ENCODE data around the gene KIF20A. TPM values are rescaled to one million over a fixed set of nuclear protein-coding genes. Genes with fewer than 3 reads are reported as not detected.

Gene KIF20A
- total RNA-seq, 1 experiment from 2014 or later: 84.9 TPM

DNA sequence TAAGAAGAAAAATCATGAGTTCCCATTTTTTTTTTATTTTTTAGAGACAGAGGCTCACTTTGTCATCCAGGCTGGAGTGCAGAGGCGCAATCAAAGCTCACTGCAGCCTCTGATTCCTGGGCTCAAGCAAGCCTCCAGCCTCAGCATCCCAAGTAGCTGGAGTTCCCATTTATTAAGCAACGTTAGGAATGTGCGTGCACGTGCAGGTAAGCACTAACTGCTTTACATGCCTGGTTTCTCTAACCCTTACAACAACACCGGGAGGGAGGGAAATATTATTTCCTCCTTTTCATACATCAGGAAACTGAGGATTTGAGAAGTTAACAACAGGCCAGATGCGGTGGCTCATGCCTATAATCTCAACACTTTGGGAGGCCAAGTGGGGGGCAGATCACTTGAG, 50.5 kb downstream of the KIF20A start:
- ChIA-PET POLR2A (no interaction called here), CTCF (no interaction called here)
- no peak for DNase-seq
- no peak overlapping the region for H3K27ac Mint-ChIP-seq (ENCODE audit: unreplicated experiment)
- no TSS peak for BruUV-seq (replicated peaks)
- H3K9me3 ChIP-seq: peaks cover 9% of the 10 kb centered on the region
- no peaks in the 10 kb centered on the region for H3K9me3 Mint-ChIP-seq (ENCODE audit: unreplicated experiment)
- no peak overlapping the region for H3K4me3 ChIP-seq (ENCODE audit: low read depth, low read length)
- peaks cover 6% of the 10 kb centered on the region for H3K4me1 Mint-ChIP-seq (ENCODE audit: low read depth, unreplicated experiment)
- no peaks in the 10 kb centered on the region for H3K4me1 ChIP-seq
- no peak overlapping the region for H3K4me3 Mint-ChIP-seq (ENCODE audit: unreplicated experiment)
- H3K27me3 ChIP-seq (replicated peaks; ENCODE audit: control insufficient read depth, insufficient read depth, low read length): no peaks in the 10 kb centered on the region
- H3K27me3 Mint-ChIP-seq (ENCODE audit: insufficient read depth, unreplicated experiment): no peaks in the 10 kb centered on the region
- H3K36me3 ChIP-seq (ENCODE audit: control insufficient read depth, insufficient read depth, low read length): no peaks in the 10 kb centered on the region
- intact Hi-C loops (cut with micrococcal nuclease; ENCODE audit: unreplicated experiment): no loop called here
- TF ChIP-seq CTCF (IDR thresholded peaks at IDR 0.05; ENCODE audit: insufficient read depth in 1 of 2, low read depth in 1 of 2, low read length in 1 of 2, severe bottlenecking in 1 of 2, unreplicated experiment in 1 of 2): no peak
- no peaks in the 10 kb centered on the region for H3K36me3 Mint-ChIP-seq (ENCODE audit: insufficient read depth, unreplicated experiment)

DNA sequence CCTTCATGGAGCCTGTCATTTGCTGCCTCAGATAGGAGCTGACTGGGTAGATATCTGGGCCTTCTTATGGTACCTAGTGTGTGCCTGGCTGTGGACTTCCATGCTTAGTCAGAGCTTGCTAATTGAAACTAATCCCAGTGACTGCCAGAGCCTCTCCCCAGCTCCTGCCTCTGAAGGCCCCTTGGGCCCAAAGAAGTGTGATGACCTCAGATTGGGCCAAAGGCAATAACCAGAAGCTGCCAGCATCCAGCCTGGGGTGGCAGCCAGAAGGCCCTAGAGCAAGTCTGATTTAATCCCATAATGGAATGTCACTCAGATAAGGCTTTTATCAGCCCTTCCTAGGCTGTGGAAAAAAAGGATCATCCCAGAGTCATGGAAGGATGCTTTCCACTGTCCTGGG, 51.3 kb downstream of the KIF20A start:
- CTCF ChIA-PET: interaction anchor here (0.7 kb wide), 1 partner anchor 281 kb away, joined by 4 read pairs; no protein-coding TSS in a partner anchor
- DNase-seq: no peak
- no peaks in the 10 kb centered on the region for H3K9me3 Mint-ChIP-seq (ENCODE audit: unreplicated experiment)
- Histone ChIP-seq H3K9me3 (peaks cover 9% of the 10 kb centered on the region), H3K4me3 (ENCODE audit: low read depth, low read length) (no peak overlapping the region), H3K27me3 (replicated peaks; ENCODE audit: control insufficient read depth, insufficient read depth, low read length) (no peaks in the 10 kb centered on the region), H3K36me3 (ENCODE audit: control insufficient read depth, insufficient read depth, low read length) (no peaks in the 10 kb centered on the region), H3K4me1 (no peaks in the 10 kb centered on the region)
- no TSS peak for BruUV-seq (replicated peaks)
- TF ChIP-seq CTCF (IDR thresholded peaks at IDR 0.05; ENCODE audit: insufficient read depth in 1 of 2, low read depth in 1 of 2, low read length in 1 of 2, severe bottlenecking in 1 of 2, unreplicated experiment in 1 of 2): no peak
- peaks cover 6% of the 10 kb centered on the region for H3K4me1 Mint-ChIP-seq (ENCODE audit: low read depth, unreplicated experiment)
- H3K4me3 Mint-ChIP-seq (ENCODE audit: unreplicated experiment): no peak overlapping the region
- intact Hi-C loops (cut with micrococcal nuclease; ENCODE audit: unreplicated experiment): no loop called here
- POLR2A ChIA-PET: interaction anchor here (1.1 kb wide), 1 partner anchor 17 kb away, joined by 3 read pairs; the partner anchor contains the start of gene CDC23
- no peaks in the 10 kb centered on the region for H3K27me3 Mint-ChIP-seq (ENCODE audit: insufficient read depth, unreplicated experiment)
- no peaks in the 10 kb centered on the region for H3K36me3 Mint-ChIP-seq (ENCODE audit: insufficient read depth, unreplicated experiment)
- no peak overlapping the region for H3K27ac Mint-ChIP-seq (ENCODE audit: unreplicated experiment)

DNA sequence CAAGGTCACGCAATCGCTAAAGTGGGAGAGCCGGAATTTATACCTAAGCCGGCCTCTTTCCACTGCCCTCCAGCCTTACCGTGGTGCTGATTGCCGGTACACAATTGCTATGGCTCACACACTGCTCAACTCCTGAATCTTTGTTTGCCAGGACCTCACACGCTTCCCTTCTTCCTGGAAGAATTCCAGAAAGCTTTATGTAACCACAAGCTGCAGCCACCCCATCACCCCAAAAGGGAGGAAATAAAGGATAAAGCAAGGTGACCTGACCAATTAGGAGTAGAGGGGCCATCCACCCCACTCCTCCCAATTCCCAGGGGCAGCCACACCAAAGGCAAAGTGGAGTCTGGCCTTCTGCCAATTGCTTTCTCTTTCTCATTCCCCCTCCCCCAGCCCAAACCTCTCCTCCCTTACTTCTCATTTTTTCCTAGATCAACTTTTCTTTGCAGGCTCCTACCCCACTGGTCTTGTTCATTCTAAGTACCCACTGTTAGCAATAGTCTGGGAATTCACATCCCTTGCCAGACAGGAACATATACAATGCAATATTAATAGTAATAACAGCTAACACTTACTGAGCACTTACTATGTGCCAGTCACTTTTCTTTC, 52.2 kb downstream of the KIF20A start:
- no peak for DNase-seq
- ChIA-PET CTCF (no interaction called here), POLR2A (interaction anchor here (1.1 kb wide), 1 partner anchor 18 kb away, joined by 3 read pairs; the partner anchor contains the start of gene CDC23)
- no peaks in the 10 kb centered on the region for H3K4me1 ChIP-seq
- H3K36me3 Mint-ChIP-seq (ENCODE audit: insufficient read depth, unreplicated experiment): no peaks in the 10 kb centered on the region
- no peak for TF ChIP-seq CTCF (IDR thresholded peaks at IDR 0.05; ENCODE audit: insufficient read depth in 1 of 2, low read depth in 1 of 2, low read length in 1 of 2, severe bottlenecking in 1 of 2, unreplicated experiment in 1 of 2)
- H3K4me1 Mint-ChIP-seq (ENCODE audit: low read depth, unreplicated experiment): peaks cover 6% of the 10 kb centered on the region
- no peaks in the 10 kb centered on the region for H3K36me3 ChIP-seq (ENCODE audit: control insufficient read depth, insufficient read depth, low read length)
- H3K9me3 ChIP-seq: peaks cover 9% of the 10 kb centered on the region
- no peak overlapping the region for H3K27ac Mint-ChIP-seq (ENCODE audit: unreplicated experiment)
- no peaks in the 10 kb centered on the region for H3K27me3 Mint-ChIP-seq (ENCODE audit: insufficient read depth, unreplicated experiment)
- no peaks in the 10 kb centered on the region for H3K27me3 ChIP-seq (replicated peaks; ENCODE audit: control insufficient read depth, insufficient read depth, low read length)
- no peak overlapping the region for H3K4me3 Mint-ChIP-seq (ENCODE audit: unreplicated experiment)
- H3K9me3 Mint-ChIP-seq (ENCODE audit: unreplicated experiment): no peaks in the 10 kb centered on the region
- BruUV-seq (replicated peaks): no TSS peak
- no peak overlapping the region for H3K4me3 ChIP-seq (ENCODE audit: low read depth, low read length)
- intact Hi-C loops (cut with micrococcal nuclease; ENCODE audit: unreplicated experiment): no loop called here

All from Caco-2 (cell line).